HG03060 (cell line): ENCODE measurements around the gene AMOTL1.

Experiments used
- ATAC-seq: cut with Tn5 transposase; IDR thresholded peaks from one replicate; pipeline ENCODE4 v1.9.1; 2021; ENCODE audit warnings: low read depth, moderate number of reproducible peaks; ENCODE audit not compliant: unreplicated experiment

Gene AMOTL1

GRCh38 chr11:94814272-94814976 lies 46.3 kb downstream of the AMOTL1 start:
- no peak for ATAC-seq

DNA sequence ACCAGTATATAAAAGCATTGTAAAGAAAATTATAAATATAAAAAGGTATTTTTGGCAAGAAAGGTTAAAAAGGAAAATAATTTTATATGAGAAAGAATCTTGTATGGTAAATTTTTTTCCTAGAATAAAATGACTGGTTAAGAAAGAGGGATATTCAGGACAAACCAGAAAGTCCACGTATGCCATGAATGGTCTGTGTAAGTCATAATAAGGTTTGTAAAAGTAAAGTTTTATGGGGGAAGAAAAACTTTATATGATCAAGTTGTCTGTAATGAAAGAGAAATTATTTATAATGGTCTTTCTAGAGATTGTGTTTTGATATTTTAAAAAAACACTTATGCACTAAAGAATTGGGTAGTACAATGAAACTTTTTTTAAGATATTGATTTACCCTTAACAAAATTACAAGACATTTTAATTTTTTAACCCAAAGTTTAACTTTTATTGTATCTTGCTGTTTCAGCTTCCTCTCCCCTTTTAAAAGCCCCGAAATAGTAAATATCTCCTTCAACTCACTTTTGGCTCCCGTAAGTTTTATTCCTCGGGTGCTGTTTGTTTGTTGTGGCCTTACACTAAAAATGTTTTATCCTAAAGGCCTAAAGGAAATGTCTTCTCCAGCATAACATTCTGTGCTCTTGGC lies 47.7 kb downstream of the AMOTL1 start:
- ATAC-seq: no peak

- no peak for ATAC-seq
These were observed 52.3 kb downstream of the AMOTL1 start for GRCh38 chr11:94820480-94820879.

DNA sequence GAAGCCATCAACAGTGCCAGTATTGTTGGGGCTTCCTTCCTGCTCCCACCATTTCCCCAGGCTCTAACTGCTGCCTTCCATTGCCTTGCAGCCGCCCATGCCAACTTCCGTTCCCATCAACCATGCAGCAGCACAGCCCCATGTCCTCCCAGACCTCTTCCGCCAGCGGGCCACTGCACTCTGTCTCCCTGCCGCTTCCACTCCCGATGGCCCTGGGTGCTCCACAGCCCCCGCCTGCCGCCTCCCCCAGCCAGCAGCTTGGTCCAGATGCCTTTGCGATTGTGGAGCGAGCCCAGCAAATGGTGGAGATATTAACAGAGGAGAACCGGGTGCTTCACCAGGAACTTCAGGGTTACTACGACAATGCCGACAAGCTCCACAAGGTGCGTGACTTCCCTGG lies 53.3 kb downstream of the AMOTL1 start:
- ATAC-seq: no peak

DNA sequence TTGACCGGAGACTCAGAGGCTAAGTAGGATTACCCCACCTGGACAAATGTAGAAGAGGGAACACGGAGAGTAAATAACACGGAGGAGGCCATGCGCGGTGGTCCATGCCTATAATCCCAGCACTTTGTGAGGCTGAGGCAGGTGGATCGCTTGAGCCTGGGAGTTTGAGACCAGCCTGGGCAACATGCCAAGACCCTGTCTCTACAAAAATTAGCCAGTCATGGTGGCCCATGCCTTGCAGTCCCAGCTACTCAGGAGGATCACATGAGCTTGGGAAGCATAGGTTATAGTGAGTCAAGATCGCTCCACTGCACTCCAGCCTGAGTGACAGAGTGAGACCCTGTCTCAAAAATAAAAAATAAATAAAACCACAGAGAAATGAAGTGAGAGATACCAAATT lies 53.9 kb downstream of the AMOTL1 start:
- no peak for ATAC-seq

- ATAC-seq: no peak
These were observed 55.1 kb downstream of the AMOTL1 start for GRCh38 chr11:94823102-94823732.

DNA sequence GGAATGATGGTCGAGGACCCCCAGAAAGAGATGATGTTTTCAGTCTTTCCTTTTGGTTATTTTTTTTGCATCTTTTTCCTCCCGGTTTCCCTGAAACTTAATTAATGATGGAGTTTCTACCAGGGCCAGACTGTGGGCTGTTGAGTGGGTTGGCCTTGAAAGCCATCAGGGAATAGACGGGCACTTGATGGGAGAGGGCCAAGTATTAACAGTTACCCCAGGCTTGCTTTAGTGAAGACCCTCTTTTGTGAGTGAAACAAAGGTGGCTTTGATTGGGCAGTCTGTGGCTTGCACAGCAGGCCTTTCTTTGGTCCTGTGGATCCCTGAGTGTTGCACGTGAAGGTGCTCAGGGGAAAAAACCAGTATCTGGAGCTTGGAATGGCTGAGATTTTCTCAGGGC lies 56.9 kb downstream of the AMOTL1 start:
- ATAC-seq: no peak

DNA sequence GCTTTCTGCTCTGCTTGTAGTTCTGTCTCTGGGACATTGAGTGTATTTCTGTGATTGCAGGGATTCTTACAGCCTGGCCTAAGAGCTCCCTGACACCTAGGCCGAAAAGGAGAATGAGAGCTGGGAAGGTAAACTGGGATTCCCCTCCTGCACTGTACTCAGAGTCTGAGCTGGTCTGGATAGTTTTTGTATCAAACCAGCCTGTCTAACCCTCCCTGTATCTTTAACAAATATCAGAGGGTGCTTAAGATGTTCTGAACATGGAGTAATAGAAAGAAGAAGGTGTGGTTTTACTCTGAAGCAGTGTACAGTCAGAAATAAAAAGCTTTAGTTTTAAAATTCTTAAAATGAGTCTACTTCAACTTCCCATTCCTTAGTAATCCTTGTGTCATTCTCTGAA lies 57.3 kb downstream of the AMOTL1 start:
- ATAC-seq: no peak

GRCh38 chr11:94826415-94826814 lies 58.3 kb downstream of the AMOTL1 start:
- ATAC-seq: no peak

DNA sequence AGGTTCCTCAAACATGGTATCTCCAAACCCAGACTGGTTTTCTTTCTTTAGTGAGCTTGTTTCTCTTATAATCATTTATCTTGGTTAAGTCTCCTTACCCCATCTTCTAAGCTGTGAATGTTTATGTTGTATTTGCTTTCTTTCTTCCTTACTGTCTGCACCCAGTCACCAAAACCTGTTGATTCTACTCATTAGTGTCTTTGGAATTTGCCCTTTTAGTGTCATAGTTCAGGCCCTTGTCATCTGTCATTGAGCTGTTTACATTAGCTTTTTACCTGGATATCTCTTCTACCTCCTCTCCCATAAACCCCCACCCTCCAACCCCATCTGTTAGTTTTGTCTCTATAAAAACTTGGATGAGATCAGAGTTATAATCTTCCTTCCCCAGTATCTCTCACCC lies 59.9 kb downstream of the AMOTL1 start:
- ATAC-seq: no peak

- no peak for ATAC-seq
These were observed 62.8 kb downstream of the AMOTL1 start for GRCh38 chr11:94830722-94831510.

DNA sequence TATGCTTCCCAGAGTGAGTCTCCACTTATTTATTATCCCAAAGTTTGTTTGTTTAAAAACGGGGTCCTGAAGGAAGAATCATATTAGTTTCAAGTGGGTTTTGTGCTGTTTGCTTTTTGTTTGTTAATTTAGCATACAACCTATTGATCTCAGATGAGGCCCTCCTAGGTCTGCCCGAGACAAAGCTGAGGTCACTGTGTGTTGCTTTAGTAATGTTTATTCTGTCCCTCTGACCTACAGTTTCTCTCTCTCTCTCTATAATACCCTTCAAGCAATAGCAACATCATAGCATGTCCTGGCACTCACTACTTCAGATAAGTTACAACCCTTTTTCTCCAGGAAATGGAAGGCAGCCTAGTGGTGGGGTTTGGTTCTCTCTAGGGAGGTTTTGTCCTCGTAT lies 63.4 kb downstream of the AMOTL1 start:
- no peak for ATAC-seq

DNA sequence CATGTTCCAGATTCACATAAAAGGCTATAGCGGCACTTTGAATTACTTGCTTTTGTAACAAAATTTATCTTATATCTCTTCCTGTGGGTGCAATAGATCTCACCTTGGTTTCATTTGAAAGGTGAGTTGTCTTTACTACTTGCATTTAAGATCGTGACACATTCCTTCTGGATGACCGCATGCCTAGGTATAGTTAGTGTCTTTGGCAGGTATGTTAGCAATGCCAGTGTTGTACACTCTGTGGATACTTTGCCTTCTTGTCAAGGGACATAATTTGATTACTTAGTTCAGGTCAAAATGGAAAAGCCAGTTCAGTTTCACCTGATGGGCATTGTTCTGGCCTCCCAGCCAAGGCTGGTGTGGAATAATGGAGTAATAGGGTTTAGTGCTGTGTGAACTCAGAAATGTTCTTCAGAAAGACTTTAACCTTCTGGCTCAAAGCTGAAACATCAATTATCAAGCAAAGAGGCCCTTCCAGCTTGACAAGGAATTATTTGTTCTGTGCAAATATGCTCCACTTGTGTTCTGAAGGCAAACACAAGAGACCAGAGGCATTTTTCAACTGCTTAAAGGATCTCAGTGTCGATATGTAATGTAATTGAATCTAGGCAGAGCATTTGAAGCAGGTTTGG lies 64.6 kb downstream of the AMOTL1 start:
- ATAC-seq: no peak

DNA sequence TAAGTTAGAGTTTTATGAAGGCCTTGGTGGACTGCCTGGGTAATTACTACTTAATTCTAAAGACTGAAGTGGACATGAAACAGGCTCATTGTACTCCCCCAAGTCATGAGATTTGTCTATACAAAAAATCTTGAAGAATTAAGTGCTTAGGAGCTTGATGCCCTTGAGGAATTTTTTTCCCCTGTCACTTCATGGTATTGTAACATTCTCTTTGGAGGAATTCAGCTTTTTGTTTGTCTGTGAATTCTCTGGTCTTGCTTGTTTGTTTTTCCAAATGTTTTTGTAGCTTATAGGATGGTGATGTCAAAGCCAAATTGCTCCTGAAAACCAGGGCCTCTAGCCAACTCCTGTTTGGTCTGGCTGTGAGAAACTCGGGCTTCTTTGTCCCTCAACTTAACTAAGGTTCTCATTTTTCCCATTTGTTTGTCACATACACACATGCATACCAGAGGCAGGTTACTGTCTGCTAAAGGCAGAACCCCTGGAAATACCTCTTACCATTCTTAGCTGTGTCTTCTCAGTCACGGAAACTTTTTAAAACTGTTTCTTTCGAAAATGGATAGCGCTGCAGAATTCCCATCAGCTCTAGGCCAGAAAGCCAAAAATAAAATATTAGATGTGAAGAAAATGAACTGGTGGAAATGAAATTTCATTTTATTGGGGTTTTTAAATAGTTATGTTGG lies 66.9 kb downstream of the AMOTL1 start:
- ATAC-seq: no peak

GRCh38 chr11:94835594-94835927 lies 67.4 kb downstream of the AMOTL1 start:
- no peak for ATAC-seq

GRCh38 chr11:94837317-94837716 lies 69.2 kb downstream of the AMOTL1 start:
- no peak for ATAC-seq

- no peak for ATAC-seq
These were observed 70.0 kb downstream of the AMOTL1 start for GRCh38 chr11:94838027-94838731.

GRCh38 chr11:94840209-94840608 lies 72.1 kb downstream of the AMOTL1 start:
- ATAC-seq: no peak

DNA sequence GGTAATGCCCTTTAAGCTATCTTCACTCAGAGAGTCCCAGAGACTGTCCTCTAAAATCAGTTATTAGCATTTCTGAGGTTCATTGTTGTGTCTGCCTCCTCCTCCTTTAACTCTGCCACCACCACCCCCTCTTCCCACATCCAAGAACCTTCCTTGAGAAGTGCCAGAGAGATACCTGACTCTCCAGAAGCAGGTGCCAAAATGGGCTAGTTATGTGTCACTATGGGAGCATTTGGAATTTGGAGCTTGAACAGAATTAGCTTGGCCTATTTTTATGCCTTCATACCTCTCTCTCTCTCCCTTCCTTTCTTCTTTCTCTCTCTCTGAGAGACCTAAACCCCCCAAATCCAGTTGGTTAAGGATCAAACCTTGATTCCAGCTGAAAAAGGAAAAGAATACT lies 75.9 kb downstream of the AMOTL1 start:
- ATAC-seq: no peak

DNA sequence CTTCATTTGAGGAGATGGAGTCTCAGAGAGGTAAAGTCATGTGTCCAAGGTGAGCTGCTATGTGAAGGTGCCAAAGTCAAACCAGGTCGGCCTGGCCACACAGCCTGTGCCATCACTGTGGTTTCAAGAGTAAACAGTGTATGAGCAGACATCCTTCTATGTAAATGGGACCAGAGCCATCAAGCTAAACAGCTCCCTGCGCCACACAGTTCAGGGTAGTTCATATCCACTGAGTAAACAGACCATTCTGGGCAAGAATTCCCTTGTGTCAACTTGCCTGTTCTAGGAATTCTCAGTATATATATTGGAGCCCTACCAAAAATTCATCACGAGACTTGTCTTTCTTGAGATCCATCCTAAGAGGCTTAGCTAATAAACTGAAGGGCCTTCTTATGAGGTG lies 77.5 kb downstream of the AMOTL1 start:
- ATAC-seq: no peak
